ENCODE data around the gene USP10. TPM values are rescaled to one million over a fixed set of nuclear protein-coding genes. Genes with fewer than 3 reads are reported as not detected.

The USP10 gene
- total and polyA plus RNA-seq, 12 donors: 17.5 to 82.9 (median 62.8) TPM

GRCh38 chr16:84763629-84764028 is 63.8 kb downstream of the USP10 start:
- DNase-seq (no peak), ATAC-seq (no peak)
- intact Hi-C loops (cut with DNase I): loop anchor here in 3 of 10 donors (5.0 to 10.0 kb wide), 3 partner anchors 91 to 321 kb away; no protein-coding TSS in a partner anchor
- Histone ChIP-seq H3K27ac (no peak overlapping the region), H3K4me1 (peaks cover 0 to 24% (median 7%) of the 10 kb centered on the region in 9 donors), H3K27me3 (no peaks in the 10 kb centered on the region), H3K9me3 (no peaks in the 10 kb centered on the region), H3K36me3 (peaks cover 0 to 98% (median 33%) of the 10 kb centered on the region in 9 donors), H3K4me3 (no peak overlapping the region)
- no peak for TF ChIP-seq CTCF (IDR thresholded peaks at IDR 0.05)
- 98% methylated on average over 17 of the region's 17 CpGs for WGBS, 2 donors

GRCh38 chr16:84764970-84765369 is 65.2 kb downstream of the USP10 start:
- peaks cover 0 to 100% (median 43%) of the 10 kb centered on the region in 9 donors for H3K36me3 ChIP-seq
- ATAC-seq (no peak), DNase-seq (no peak)
- 95% methylated on average over 2 of the region's 2 CpGs for WGBS, 2 donors
- intact Hi-C loops (cut with DNase I): loop anchor here in 3 of 10 donors (5.0 to 10.0 kb wide), 3 partner anchors 90 to 320 kb away; no protein-coding TSS in a partner anchor
- H3K4me1 ChIP-seq: peaks cover 0 to 14% (median 0%) of the 10 kb centered on the region in 9 donors
- no peaks in the 10 kb centered on the region for H3K27me3 ChIP-seq
- no peaks in the 10 kb centered on the region for H3K9me3 ChIP-seq
- no peak overlapping the region for H3K27ac ChIP-seq
- no peak overlapping the region for H3K4me3 ChIP-seq
- TF ChIP-seq CTCF (IDR thresholded peaks at IDR 0.05): no peak

- peaks cover 0 to 14% (median 0%) of the 10 kb centered on the region in 9 donors for H3K4me1 ChIP-seq
- intact Hi-C loops (cut with DNase I): loop anchor here in 2 of 10 donors (10.0 kb wide), 2 partner anchors 89 to 319 kb away; no protein-coding TSS in a partner anchor
- H3K4me3 ChIP-seq: no peak overlapping the region
- DNase-seq (no peak), ATAC-seq (peak in 3 of 8 donors; percentile 17 to 38 (median 34))
- no peaks in the 10 kb centered on the region for H3K9me3 ChIP-seq
- WGBS, 2 donors: 90 to 91% methylated on average over 17 of the region's 17 CpGs
- no peak for TF ChIP-seq CTCF (IDR thresholded peaks at IDR 0.05)
- no peaks in the 10 kb centered on the region for H3K27me3 ChIP-seq
- peak overlapping the region in 1 of 10 donors; percentile 36 for H3K27ac ChIP-seq
- peaks cover 0 to 94% (median 43%) of the 10 kb centered on the region in 9 donors for H3K36me3 ChIP-seq
These were observed 66.1 kb downstream of the USP10 start for GRCh38 chr16:84765616-84766580.

GRCh38 chr16:84766978-84767773 is 67.4 kb downstream of the USP10 start:
- DNase-seq (no peak), ATAC-seq (peak in 5 of 8 donors; percentile 20 to 41 (median 37))
- intact Hi-C loops (cut with DNase I): loop anchor here in 2 of 10 donors (10.0 kb wide), 2 partner anchors 88 to 318 kb away; no protein-coding TSS in a partner anchor
- Histone ChIP-seq H3K9me3 (no peaks in the 10 kb centered on the region), H3K4me1 (peaks cover 0 to 14% (median 0%) of the 10 kb centered on the region in 9 donors), H3K4me3 (no peak overlapping the region), H3K36me3 (peaks cover 0 to 95% (median 39%) of the 10 kb centered on the region in 9 donors), H3K27ac (peak overlapping the region in 4 of 10 donors; percentile 23 to 36 (median 28)), H3K27me3 (no peaks in the 10 kb centered on the region)
- TF ChIP-seq CTCF (IDR thresholded peaks at IDR 0.05): no peak
- 63 to 74% methylated on average over 11 of the region's 11 CpGs for WGBS, 2 donors

All from heart right ventricle (tissue), 16 donors.